ENCODE data around the gene BMPER. TPM values are rescaled to one million over a fixed set of nuclear protein-coding genes. Genes with fewer than 3 reads are reported as not detected.

BMPER gene
- total and polyA plus RNA-seq, 2 of the 8 experiments (the other 6 are each of a cell fraction or from before 2014, with no cell fraction given) = 0.33 to 0.69 TPM

DNA sequence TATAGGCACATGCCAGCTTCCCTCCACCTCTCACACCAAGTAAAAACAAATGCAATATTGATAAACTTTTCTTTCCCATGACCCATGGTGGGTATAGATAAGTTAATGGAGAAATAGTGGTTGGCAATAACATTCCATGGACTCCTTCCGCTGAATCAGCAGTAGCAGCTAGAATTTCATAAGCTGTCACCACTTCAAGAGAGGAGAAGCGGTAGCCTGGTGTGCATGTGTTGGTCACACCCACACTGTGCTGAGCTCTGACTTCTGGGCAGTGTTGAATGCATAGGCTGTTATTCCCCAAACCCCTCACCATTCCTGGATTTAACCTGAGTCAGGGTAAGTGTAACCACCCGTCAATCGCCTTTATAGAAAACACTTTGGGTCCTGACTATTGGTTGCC is 32.5 kb upstream of the BMPER start (continued):
- TF ChIP-seq RBBP5 (IDR thresholded peaks at IDR 0.05; ENCODE audit: borderline replicate concordance, low read depth, low read length) = no peak
- no peak for TF ChIP-seq SP2 (IDR thresholded peaks at IDR 0.05; ENCODE audit: low read length)
- TF ChIP-seq KDM1A (IDR thresholded peaks at IDR 0.05; ENCODE audit: borderline replicate concordance, low read length) = no peak
- TF ChIP-seq SIN3A (conservative IDR thresholded peaks at IDR 0.05 in 1 of 2, IDR thresholded peaks at IDR 0.05 in 1 of 2; ENCODE audit: low read depth in 1 of 2, low read length in 2 of 2) = no peak
- TF ChIP-seq POU5F1 (IDR thresholded peaks at IDR 0.05; ENCODE audit: low read depth, low read length) = no peak
- TF ChIP-seq BCL11A (IDR thresholded peaks at IDR 0.05; ENCODE audit: low read depth in 2 of 2, low read length in 2 of 2) = no peak
- no peak for TF ChIP-seq TBP (IDR thresholded peaks at IDR 0.05; ENCODE audit: low read depth, low read length)

Data from H1 (cell line).